Neural cell (in vitro differentiated cells): ENCODE results near the gene ZMAT2.

Source experiments
- POLR2AphosphoS5 ChIP-seq: IDR thresholded peaks from 2 replicates; pipeline ENCODE4 v1.6.1; 2012
- TF ChIP-seq, protein P1 (sequence below): fragments of 450-650 bp; IDR thresholded peaks from 2 replicates; pipeline ENCODE4 v1.5.1; 2014; ENCODE audit warnings: antibody characterized with exemption, mild to moderate bottlenecking, moderate library complexity; ENCODE audit not compliant: poor library complexity, severe bottlenecking

- TF ChIP-seq, protein P1, sequence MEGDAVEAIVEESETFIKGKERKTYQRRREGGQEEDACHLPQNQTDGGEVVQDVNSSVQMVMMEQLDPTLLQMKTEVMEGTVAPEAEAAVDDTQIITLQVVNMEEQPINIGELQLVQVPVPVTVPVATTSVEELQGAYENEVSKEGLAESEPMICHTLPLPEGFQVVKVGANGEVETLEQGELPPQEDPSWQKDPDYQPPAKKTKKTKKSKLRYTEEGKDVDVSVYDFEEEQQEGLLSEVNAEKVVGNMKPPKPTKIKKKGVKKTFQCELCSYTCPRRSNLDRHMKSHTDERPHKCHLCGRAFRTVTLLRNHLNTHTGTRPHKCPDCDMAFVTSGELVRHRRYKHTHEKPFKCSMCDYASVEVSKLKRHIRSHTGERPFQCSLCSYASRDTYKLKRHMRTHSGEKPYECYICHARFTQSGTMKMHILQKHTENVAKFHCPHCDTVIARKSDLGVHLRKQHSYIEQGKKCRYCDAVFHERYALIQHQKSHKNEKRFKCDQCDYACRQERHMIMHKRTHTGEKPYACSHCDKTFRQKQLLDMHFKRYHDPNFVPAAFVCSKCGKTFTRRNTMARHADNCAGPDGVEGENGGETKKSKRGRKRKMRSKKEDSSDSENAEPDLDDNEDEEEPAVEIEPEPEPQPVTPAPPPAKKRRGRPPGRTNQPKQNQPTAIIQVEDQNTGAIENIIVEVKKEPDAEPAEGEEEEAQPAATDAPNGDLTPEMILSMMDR = no peak
- TF ChIP-seq POLR2AphosphoS5 = no peak
Measured at GRCh38 chr5:140678993-140679392, 21.3 kb upstream of the ZMAT2 start.
